HEK293T (cell line): ENCODE measurements around the gene GIMAP4.
"Not testable (repeated sequence)": the region's sequence is repeated elsewhere in the genome, so short reads cannot be mapped to it uniquely, and the experiment has no call there.

Source experiments
- CTCF ChIA-PET: fragments of 350-600 bp; formaldehyde crosslinking; extraction: SDS; loops from one replicate; lab custom pipeline; 2021; ENCODE audit warnings: antibody characterized with exemption, inconsistent platforms; lab: Yijun Ruan, JAX
- POLR2A ChIA-PET: fragments of 350-600 bp; formaldehyde crosslinking; extraction: SDS; loops from one replicate; lab custom pipeline; 2020; ENCODE audit warnings: antibody characterized with exemption, inconsistent platforms; lab: Yijun Ruan, JAX
- DNase-seq: peaks from one replicate; pipeline ENCODE4 v3.0.0; 2012; ENCODE audit warnings: mixed read lengths; ENCODE audit errors: extremely low spot score
- ARNT ChIP-seq: fragments of 450-650 bp; IDR thresholded peaks from 2 replicates; pipeline ENCODE4 v1.6.1; 2017; ENCODE audit warnings: mild to moderate bottlenecking
- BHLHE40 ChIP-seq: fragments of 450-650 bp; IDR thresholded peaks from 2 replicates; pipeline ENCODE4 v1.6.1; 2016; ENCODE audit warnings: mild to moderate bottlenecking, moderate library complexity, borderline replicate concordance
- CTBP1 ChIP-seq: fragments of 450-650 bp; IDR thresholded peaks from 2 replicates; pipeline ENCODE4 v1.6.1; 2016; ENCODE audit warnings: borderline replicate concordance
- ELF4 ChIP-seq: fragments of 450-650 bp; IDR thresholded peaks from 2 replicates; pipeline ENCODE4 v1.6.1; 2017; ENCODE audit warnings: antibody characterized with exemption
- FOXA1 ChIP-seq: fragments of 450-650 bp; IDR thresholded peaks from 2 replicates; pipeline ENCODE4 v1.6.1; 2016; ENCODE audit warnings: mild to moderate bottlenecking
- FOXK2 ChIP-seq: fragments of 450-650 bp; IDR thresholded peaks from 2 replicates; pipeline ENCODE4 v1.6.1; 2016; ENCODE audit warnings: mild to moderate bottlenecking
- FOXM1 ChIP-seq: fragments of 450-650 bp; IDR thresholded peaks from 2 replicates; pipeline ENCODE4 v1.6.1; 2017; ENCODE audit warnings: mild to moderate bottlenecking, borderline replicate concordance
- HDGF ChIP-seq: fragments of 450-650 bp; IDR thresholded peaks from 2 replicates; pipeline ENCODE4 v1.6.1; 2017; ENCODE audit warnings: antibody characterized with exemption, borderline replicate concordance
- L3MBTL2 ChIP-seq: fragments of 450-650 bp; conservative IDR thresholded peaks from 2 replicates; pipeline ENCODE4 v1.6.1; 2016; ENCODE audit warnings: mild to moderate bottlenecking
- LEF1 ChIP-seq: fragments of 450-650 bp; IDR thresholded peaks from 2 replicates; pipeline ENCODE4 v1.6.1; 2017; ENCODE audit warnings: mild to moderate bottlenecking, borderline replicate concordance
- NFRKB ChIP-seq: fragments of 450-650 bp; IDR thresholded peaks from 2 replicates; pipeline ENCODE4 v1.6.1; 2016; ENCODE audit warnings: mild to moderate bottlenecking, moderate library complexity
- SP1 ChIP-seq: fragments of 450-650 bp; IDR thresholded peaks from 2 replicates; pipeline ENCODE4 v1.6.1; 2017
- SUZ12 ChIP-seq: fragments of 450-650 bp; IDR thresholded peaks from 2 replicates; pipeline ENCODE4 v1.6.1; 2016; ENCODE audit warnings: mild to moderate bottlenecking
- TARDBP ChIP-seq: fragments of 450-650 bp; IDR thresholded peaks from 2 replicates; pipeline ENCODE4 v1.6.1; 2016
- ZNF384 ChIP-seq: fragments of 450-650 bp; IDR thresholded peaks from 2 replicates; pipeline ENCODE4 v1.6.1; 2016
- TF ChIP-seq, protein P1 (sequence below): fragments of 450-650 bp; IDR thresholded peaks from 2 replicates; pipeline ENCODE4 v1.6.1; 2016

GIMAP4 gene

DNA sequence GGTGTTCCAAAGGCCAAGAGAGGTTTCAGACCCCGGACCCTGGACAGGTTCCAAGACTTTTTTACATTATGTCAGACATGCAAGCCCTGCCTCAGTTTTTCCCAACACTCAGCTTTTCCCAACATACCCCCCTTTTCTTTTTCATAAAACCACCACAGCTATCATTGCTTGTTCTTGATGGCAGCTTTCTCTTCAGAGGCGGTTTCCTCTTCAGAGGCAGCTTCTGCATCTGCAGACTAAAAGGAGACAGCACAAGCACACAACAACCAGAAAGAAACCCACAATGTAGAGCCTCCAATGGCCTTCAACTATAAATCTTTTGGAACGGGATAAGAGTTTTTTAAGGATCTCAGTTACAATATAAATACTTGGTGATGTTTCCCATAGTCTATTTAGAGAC, 45.7 kb downstream of the GIMAP4 start:
- TF ChIP-seq BHLHE40 (no peak), FOXA1 (no peak), SP1 (no peak), L3MBTL2 (no peak), FOXM1 (no peak), SUZ12 (no peak), NFRKB (no peak), ZNF384 (no peak), LEF1 (no peak), HDGF (no peak), FOXK2 (no peak), CTBP1 (no peak), TARDBP (no peak)
- CTCF ChIA-PET, result no interaction called here
- POLR2A ChIA-PET, result no interaction called here

DNA sequence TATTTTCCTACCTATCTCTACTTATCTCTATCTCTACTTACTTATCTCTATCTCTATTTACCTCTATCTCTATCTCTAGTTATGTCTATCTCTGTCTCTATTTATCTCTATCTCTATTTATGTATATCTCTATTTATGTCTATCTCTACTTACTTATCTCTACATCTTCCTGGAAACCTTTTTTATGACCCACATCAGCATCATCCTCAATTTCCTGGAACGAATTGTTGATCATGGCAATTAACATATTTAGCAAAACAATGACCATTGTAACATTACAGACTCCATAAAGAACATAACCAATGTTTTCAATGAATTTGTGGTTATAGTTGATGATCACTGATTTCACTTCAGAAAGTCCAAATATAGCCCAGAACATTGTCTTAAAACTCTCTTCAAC, 46.7 kb downstream of the GIMAP4 start:
- no peak for DNase-seq
- TF ChIP-seq TARDBP, result no peak
- no peak for TF ChIP-seq SUZ12
- TF ChIP-seq CTBP1, result no peak
- TF ChIP-seq HDGF, result no peak
- no peak for TF ChIP-seq LEF1
- no peak for TF ChIP-seq ARNT
- TF ChIP-seq FOXM1, result no peak
- TF ChIP-seq ZNF384, result no peak
- TF ChIP-seq BHLHE40, result no peak
- ChIA-PET POLR2A (no interaction called here), CTCF (no interaction called here)

More for the DNA sequence above, 45.7 kb downstream of the GIMAP4 start:
- DNase-seq, result no peak

DNA sequence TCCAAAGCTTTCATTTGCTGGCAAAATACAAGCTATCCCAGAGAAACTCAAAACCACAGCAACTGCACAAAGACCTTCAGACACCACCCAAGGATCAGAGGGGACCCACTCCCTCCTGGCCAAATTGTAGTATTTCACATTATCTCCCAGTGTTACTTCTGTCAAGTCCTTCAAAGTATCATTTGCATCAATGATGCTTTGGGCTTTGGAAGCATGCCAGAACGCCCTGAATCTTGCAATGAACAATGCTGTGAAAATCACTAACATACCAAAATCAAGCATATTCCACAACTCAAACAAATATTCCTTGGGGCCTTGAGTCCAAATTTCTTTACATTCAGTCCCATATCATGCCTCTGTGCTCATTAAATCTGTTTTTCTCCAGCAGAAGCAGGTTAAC, 47.2 kb downstream of the GIMAP4 start:
- CTCF ChIA-PET, POLR2A ChIA-PET, DNase-seq: not testable (repeated sequence)

DNA sequence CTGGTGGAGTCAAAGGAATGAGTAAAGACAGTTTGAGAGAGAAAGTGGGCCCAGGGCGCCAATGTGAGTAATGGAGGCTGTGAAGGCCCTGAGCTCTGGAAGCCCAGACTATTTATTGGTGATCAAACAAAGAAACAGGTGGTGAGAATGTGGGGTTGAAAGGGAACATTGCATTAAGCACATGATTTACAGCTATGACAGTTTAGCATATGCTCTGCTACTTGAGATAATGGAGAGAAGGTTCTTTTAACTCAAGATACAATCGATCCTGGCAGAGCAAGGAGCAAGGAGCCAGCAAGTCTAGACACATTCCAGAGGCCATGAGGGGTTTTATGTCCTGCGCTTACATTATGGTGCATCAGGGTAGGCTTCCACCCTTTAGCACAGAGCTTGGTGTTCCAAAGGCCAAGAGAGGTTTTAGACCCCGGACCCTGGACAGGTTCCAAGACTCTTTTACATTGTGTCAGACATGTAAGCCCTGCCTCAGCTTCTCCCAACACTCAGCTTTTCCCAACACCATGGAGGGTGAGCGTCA, 48.1 kb downstream of the GIMAP4 start:
- POLR2A ChIA-PET, CTCF ChIA-PET, DNase-seq: not testable (repeated sequence)

DNA sequence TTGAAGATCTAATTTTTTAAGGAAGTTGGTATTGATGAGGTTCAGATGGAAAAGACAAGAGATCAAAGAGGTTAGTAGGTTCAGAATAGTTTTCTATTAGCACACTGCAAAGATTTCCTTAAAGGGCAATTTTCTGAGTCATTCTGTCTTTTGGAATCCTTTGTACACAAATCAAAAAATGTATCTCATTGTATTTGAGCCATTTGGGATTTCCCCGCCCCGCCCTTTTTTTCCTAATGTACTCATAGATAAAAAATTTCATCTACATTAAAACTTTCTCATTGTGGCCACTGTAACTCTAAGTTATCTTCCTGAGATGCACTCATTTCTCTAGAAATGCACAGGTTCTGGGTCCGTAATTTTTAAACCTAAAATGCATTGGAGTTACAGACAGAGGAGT, 52.9 kb downstream of the GIMAP4 start:
- POLR2A ChIA-PET, result no interaction called here
- CTCF ChIA-PET, result no interaction called here
- DNase-seq, result no peak
- TF ChIP-seq ZNF384 (no peak), FOXA1 (no peak), FOXK2 (no peak), HDGF (no peak), L3MBTL2 (no peak), FOXM1 (no peak), BHLHE40 (no peak), SUZ12 (no peak), SP1 (no peak), TARDBP (no peak), CTBP1 (no peak)
- TF ChIP-seq, protein P1, sequence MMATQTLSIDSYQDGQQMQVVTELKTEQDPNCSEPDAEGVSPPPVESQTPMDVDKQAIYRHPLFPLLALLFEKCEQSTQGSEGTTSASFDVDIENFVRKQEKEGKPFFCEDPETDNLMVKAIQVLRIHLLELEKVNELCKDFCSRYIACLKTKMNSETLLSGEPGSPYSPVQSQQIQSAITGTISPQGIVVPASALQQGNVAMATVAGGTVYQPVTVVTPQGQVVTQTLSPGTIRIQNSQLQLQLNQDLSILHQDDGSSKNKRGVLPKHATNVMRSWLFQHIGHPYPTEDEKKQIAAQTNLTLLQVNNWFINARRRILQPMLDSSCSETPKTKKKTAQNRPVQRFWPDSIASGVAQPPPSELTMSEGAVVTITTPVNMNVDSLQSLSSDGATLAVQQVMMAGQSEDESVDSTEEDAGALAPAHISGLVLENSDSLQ, result no peak

DNA sequence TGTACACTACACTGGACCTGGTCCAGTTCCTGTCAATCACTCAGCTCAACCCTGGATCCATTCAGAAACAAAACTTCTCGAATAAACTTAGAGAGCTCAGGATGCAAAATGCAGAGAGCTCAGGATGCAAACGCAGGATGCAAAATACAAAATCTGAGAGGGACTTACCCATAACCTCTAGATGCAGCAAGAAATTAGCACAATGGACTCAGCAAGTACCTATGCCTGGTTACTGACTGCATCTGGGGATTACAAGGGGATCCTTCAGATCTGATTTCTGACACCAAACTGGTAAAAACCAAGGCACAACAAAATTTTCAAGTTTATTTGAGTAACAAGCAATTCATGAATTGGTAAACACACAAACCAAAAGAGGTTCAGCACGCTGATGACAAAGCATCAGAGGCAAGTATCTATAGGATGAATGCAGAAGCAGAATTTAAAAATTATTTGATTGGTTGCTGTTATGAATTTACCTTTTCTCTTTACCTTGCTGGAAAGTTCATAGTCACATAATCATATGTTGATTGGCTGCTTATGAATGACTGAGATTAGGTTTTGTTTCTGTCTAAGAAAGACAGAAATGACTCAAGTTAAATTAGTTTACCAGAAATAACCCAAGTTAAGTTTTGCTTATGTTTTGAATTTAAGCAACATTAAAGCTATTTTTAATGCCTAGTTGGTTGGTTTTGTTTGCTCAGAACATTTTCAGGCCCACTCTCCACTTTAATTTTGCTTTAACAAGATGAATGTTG, 53.6 kb downstream of the GIMAP4 start:
- ChIA-PET CTCF (interaction anchor here (0.7 kb wide), 1 partner anchor 1052 kb away, joined by 3 read pairs; no protein-coding TSS in a partner anchor), POLR2A (no interaction called here)
- TF ChIP-seq ZNF384 (no peak), FOXM1 (no peak), LEF1 (no peak), L3MBTL2 (no peak)
- TF ChIP-seq, protein P1, result no peak

DNA sequence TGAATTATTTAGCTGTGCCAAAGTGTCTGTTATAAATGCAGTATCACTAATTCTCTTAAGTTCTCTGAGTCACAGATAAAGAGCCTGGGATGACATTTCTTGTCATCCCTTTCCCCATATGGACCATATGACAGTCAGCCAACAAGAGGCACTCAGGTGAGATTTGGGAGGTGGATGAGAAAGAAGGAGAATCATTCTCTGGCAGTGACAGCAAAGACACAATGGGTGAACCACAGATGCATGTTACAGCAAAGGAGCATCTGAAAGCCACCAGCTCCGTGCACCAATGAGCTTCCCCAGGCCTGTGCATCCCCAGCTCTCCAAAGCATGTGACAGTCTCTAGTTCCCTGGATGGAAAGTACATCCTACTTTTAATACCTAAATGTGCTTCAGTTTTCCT, 54.2 kb downstream of the GIMAP4 start:
- CTCF ChIA-PET, result interaction anchor here (0.7 kb wide), 1 partner anchor 1052 kb away, joined by 3 read pairs; no protein-coding TSS in a partner anchor
- TF ChIP-seq FOXK2 (no peak), NFRKB (no peak), LEF1 (no peak), HDGF (no peak), ZNF384 (no peak), CTBP1 (no peak), FOXA1 (no peak), L3MBTL2 (no peak), ARNT (no peak), FOXM1 (no peak), SP1 (no peak), BHLHE40 (no peak), ELF4 (no peak), SUZ12 (no peak), TARDBP (no peak)
- TF ChIP-seq, protein P1, result no peak
- POLR2A ChIA-PET, result no interaction called here
- no peak for DNase-seq

More for the DNA sequence above, 53.6 kb downstream of the GIMAP4 start:
- no peak for DNase-seq
